WTC11 (cell line): Measurements from ENCODE around the gene KLF13. TPM values are rescaled to one million over a fixed set of nuclear protein-coding genes. Genes with fewer than 3 reads are reported as not detected.

Experiments used
- ATAC-seq: fragments of 200-7000 bp; cut with Tn5 transposase; 2 replicates; pipeline ENCODE4 v1.10.0; 2021; ENCODE audit warnings: mild to moderate bottlenecking, moderate library complexity
- CTCF ChIA-PET: fragments of 300-600 bp; sonication (Branson Sonifier 250); formaldehyde crosslinking; loops from one replicate; lab custom pipeline; 2021; ENCODE audit warnings: antibody characterized with exemption; lab: Charles Lee
- POLR2A ChIA-PET: fragments of 350-600 bp; sonication (Branson Sonifier 250); formaldehyde crosslinking; loops from one replicate; lab custom pipeline; 2021; ENCODE audit warnings: antibody characterized with exemption; lab: Charles Lee
- DNase-seq: peaks from one replicate; pipeline ENCODE4 v3.0.0; 2021; ENCODE audit warnings: low spot score
- H3K27ac Mint-ChIP-seq: 2 replicates; pipeline ENCODE4 v1.8.0; 2021; ENCODE audit warnings: mixed read lengths
- H3K27me3 Mint-ChIP-seq: 2 replicates; pipeline ENCODE4 v1.8.0; 2021; ENCODE audit warnings: low read depth, mild to moderate bottlenecking, moderate library complexity, mixed read lengths
- H3K36me3 Mint-ChIP-seq: 2 replicates; pipeline ENCODE4 v1.8.0; 2021; ENCODE audit warnings: mixed read lengths
- H3K4me1 Mint-ChIP-seq: 2 replicates; pipeline ENCODE4 v1.8.0; 2022; ENCODE audit warnings: mixed read lengths
- H3K4me3 Mint-ChIP-seq: 2 replicates; pipeline ENCODE4 v1.8.0; 2021; ENCODE audit warnings: mild to moderate bottlenecking, moderate library complexity, mixed read lengths
- H3K9me3 Mint-ChIP-seq: 2 replicates; pipeline ENCODE4 v1.8.0; 2021; ENCODE audit warnings: mixed read lengths
- ELF4 ChIP-seq: sonication (generic); formaldehyde crosslinking; IDR thresholded peaks from 2 replicates; pipeline ENCODE4 v1.8.1; 2022; ENCODE audit warnings: low read depth, mild to moderate bottlenecking, moderate library complexity, missing genetic modification reagents
- ETV6 ChIP-seq: sonication (generic); formaldehyde crosslinking; IDR thresholded peaks from 2 replicates; pipeline ENCODE4 v1.8.1; 2022; ENCODE audit warnings: mild to moderate bottlenecking, missing genetic modification reagents
- GRHL2 ChIP-seq: fragments of 250-450 bp; sonication (Bioruptor Pico); IDR thresholded peaks from 2 replicates; pipeline ENCODE4 v1.8.0; 2022; ENCODE audit warnings: mild to moderate bottlenecking, moderate library complexity; ENCODE audit not compliant: insufficient replicate concordance, severe bottlenecking
- NR1H2 ChIP-seq: sonication (generic); formaldehyde crosslinking; IDR thresholded peaks from 2 replicates; pipeline ENCODE4 v1.9.0; 2021; ENCODE audit warnings: mild to moderate bottlenecking, moderate library complexity, missing genetic modification reagents
- RELA ChIP-seq: sonication (generic); formaldehyde crosslinking; IDR thresholded peaks from 2 replicates; pipeline ENCODE4 v1.8.1; 2022; ENCODE audit warnings: missing genetic modification reagents, mild to moderate bottlenecking, borderline replicate concordance
- ZNF138 ChIP-seq: sonication (generic); formaldehyde crosslinking; conservative IDR thresholded peaks from 2 replicates; pipeline ENCODE4 v1.8.1; 2022; ENCODE audit warnings: mild to moderate bottlenecking, moderate library complexity, missing genetic modification reagents
- ZNF671 ChIP-seq: fragments of 250-450 bp; sonication (Bioruptor Pico); IDR thresholded peaks from 2 replicates; pipeline ENCODE4 v1.8.0; 2021; ENCODE audit warnings: mild to moderate bottlenecking
- total RNA-seq: library from RNA; stranded (reverse); gene quantifications from 3 replicates; pipeline ENCODE4 v1.2.3, GENCODE V29; 2021
- TF ChIP-seq, protein P1 (sequence below): fragments of 250-450 bp; sonication (Bioruptor Pico); IDR thresholded peaks from 2 replicates; pipeline ENCODE4 v1.9.0; 2021; ENCODE audit warnings: mild to moderate bottlenecking
- TF ChIP-seq, protein P2 (sequence below): sonication (generic); formaldehyde crosslinking; IDR thresholded peaks from 2 replicates; pipeline ENCODE4 v1.8.1; 2023; ENCODE audit warnings: mild to moderate bottlenecking, missing genetic modification reagents, moderate library complexity
- TF ChIP-seq, protein P3 (sequence below): sonication (generic); formaldehyde crosslinking; IDR thresholded peaks from 2 replicates; pipeline ENCODE4 v1.8.0; 2023; ENCODE audit warnings: missing genetic modification reagents, mild to moderate bottlenecking, borderline replicate concordance
- TF ChIP-seq, protein P4 (sequence below): sonication (generic); formaldehyde crosslinking; IDR thresholded peaks from 2 replicates; pipeline ENCODE4 v1.8.1; 2023; ENCODE audit warnings: mild to moderate bottlenecking, missing genetic modification reagents
- TF ChIP-seq, protein P5 (sequence below): fragments of 250-450 bp; sonication (Bioruptor Pico); IDR thresholded peaks from 2 replicates; pipeline ENCODE4 v1.9.0; 2021; ENCODE audit warnings: moderate library complexity, mild to moderate bottlenecking, inconsistent platforms, borderline replicate concordance
- TF ChIP-seq, protein P6 (sequence below): sonication (generic); formaldehyde crosslinking; IDR thresholded peaks from 2 replicates; pipeline ENCODE4 v1.8.0; 2022; ENCODE audit warnings: mild to moderate bottlenecking, missing genetic modification reagents

Gene KLF13
- total RNA-seq, 1 experiment from 2014 or later = 38.1 TPM

DNA sequence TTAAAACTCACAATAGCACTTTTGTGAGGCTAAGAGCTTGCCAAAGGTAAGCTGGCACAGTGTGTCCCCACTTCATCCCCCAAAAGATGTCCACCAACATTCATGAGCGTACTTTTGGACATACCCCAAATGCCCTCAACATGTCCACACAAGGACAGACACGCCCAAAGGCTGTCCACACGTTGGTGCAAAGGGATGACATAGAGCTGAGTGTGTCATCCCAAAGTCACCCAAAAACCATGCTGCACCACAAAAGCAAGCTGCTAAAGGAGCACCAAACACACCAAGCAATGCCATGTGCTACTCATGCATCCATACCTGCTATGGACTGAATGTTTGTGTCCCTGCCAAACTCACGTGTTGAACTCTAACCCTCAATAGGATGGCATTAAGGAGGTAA, 57.9 kb downstream of the KLF13 start (continued):
- TF ChIP-seq, protein P1, sequence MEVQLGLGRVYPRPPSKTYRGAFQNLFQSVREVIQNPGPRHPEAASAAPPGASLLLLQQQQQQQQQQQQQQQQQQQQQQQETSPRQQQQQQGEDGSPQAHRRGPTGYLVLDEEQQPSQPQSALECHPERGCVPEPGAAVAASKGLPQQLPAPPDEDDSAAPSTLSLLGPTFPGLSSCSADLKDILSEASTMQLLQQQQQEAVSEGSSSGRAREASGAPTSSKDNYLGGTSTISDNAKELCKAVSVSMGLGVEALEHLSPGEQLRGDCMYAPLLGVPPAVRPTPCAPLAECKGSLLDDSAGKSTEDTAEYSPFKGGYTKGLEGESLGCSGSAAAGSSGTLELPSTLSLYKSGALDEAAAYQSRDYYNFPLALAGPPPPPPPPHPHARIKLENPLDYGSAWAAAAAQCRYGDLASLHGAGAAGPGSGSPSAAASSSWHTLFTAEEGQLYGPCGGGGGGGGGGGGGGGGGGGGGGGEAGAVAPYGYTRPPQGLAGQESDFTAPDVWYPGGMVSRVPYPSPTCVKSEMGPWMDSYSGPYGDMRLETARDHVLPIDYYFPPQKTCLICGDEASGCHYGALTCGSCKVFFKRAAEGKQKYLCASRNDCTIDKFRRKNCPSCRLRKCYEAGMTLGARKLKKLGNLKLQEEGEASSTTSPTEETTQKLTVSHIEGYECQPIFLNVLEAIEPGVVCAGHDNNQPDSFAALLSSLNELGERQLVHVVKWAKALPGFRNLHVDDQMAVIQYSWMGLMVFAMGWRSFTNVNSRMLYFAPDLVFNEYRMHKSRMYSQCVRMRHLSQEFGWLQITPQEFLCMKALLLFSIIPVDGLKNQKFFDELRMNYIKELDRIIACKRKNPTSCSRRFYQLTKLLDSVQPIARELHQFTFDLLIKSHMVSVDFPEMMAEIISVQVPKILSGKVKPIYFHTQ (CRISPR knock-in tag) = no peak

DNA sequence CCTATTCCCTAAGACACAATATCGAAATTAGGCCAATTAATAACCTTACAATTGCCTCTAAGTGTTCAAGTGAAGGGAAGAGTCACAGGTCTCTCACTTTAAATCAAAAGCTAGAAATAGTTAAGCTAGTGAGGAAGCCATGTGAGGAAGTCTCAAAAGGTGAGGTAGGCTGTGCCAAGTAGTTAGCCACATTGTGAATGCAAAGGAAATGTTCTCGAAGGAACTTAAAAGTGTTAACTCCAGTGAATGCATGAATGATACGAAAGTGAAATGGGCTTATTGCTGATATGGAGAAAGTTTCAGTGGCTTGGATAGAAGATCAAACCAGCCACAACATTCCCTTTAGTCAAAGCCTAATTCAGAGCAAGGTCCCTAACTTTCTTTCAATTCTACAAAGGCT, 59.1 kb downstream of the KLF13 start:
- ATAC-seq (no peak), DNase-seq (no peak)
- ChIA-PET POLR2A (no interaction called here), CTCF (interaction anchor here (1.3 kb wide), 1 partner anchor 20 kb away, joined by 4 read pairs; no protein-coding TSS in a partner anchor)
- H3K4me1 Mint-ChIP-seq = peaks cover 14% of the 10 kb centered on the region
- peaks cover 14% of the 10 kb centered on the region for H3K36me3 Mint-ChIP-seq
- H3K27me3 Mint-ChIP-seq = peaks cover 19% of the 10 kb centered on the region
- TF ChIP-seq, protein P2, sequence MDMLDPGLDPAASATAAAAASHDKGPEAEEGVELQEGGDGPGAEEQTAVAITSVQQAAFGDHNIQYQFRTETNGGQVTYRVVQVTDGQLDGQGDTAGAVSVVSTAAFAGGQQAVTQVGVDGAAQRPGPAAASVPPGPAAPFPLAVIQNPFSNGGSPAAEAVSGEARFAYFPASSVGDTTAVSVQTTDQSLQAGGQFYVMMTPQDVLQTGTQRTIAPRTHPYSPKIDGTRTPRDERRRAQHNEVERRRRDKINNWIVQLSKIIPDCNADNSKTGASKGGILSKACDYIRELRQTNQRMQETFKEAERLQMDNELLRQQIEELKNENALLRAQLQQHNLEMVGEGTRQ (CRISPR knock-in tag) = no peak
- TF ChIP-seq, protein P3, sequence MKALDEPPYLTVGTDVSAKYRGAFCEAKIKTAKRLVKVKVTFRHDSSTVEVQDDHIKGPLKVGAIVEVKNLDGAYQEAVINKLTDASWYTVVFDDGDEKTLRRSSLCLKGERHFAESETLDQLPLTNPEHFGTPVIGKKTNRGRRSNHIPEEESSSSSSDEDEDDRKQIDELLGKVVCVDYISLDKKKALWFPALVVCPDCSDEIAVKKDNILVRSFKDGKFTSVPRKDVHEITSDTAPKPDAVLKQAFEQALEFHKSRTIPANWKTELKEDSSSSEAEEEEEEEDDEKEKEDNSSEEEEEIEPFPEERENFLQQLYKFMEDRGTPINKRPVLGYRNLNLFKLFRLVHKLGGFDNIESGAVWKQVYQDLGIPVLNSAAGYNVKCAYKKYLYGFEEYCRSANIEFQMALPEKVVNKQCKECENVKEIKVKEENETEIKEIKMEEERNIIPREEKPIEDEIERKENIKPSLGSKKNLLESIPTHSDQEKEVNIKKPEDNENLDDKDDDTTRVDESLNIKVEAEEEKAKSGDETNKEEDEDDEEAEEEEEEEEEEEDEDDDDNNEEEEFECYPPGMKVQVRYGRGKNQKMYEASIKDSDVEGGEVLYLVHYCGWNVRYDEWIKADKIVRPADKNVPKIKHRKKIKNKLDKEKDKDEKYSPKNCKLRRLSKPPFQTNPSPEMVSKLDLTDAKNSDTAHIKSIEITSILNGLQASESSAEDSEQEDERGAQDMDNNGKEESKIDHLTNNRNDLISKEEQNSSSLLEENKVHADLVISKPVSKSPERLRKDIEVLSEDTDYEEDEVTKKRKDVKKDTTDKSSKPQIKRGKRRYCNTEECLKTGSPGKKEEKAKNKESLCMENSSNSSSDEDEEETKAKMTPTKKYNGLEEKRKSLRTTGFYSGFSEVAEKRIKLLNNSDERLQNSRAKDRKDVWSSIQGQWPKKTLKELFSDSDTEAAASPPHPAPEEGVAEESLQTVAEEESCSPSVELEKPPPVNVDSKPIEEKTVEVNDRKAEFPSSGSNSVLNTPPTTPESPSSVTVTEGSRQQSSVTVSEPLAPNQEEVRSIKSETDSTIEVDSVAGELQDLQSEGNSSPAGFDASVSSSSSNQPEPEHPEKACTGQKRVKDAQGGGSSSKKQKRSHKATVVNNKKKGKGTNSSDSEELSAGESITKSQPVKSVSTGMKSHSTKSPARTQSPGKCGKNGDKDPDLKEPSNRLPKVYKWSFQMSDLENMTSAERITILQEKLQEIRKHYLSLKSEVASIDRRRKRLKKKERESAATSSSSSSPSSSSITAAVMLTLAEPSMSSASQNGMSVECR (CRISPR knock-in tag) = no peak
- TF ChIP-seq GRHL2 = no peak
- TF ChIP-seq ZNF138 (CRISPR knock-in tag) = no peak
- TF ChIP-seq, protein P4, sequence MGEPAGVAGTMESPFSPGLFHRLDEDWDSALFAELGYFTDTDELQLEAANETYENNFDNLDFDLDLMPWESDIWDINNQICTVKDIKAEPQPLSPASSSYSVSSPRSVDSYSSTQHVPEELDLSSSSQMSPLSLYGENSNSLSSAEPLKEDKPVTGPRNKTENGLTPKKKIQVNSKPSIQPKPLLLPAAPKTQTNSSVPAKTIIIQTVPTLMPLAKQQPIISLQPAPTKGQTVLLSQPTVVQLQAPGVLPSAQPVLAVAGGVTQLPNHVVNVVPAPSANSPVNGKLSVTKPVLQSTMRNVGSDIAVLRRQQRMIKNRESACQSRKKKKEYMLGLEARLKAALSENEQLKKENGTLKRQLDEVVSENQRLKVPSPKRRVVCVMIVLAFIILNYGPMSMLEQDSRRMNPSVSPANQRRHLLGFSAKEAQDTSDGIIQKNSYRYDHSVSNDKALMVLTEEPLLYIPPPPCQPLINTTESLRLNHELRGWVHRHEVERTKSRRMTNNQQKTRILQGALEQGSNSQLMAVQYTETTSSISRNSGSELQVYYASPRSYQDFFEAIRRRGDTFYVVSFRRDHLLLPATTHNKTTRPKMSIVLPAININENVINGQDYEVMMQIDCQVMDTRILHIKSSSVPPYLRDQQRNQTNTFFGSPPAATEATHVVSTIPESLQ (CRISPR knock-in tag) = no peak
- no peak for TF ChIP-seq ETV6 (CRISPR knock-in tag)
- TF ChIP-seq RELA (CRISPR knock-in tag) = no peak
- TF ChIP-seq NR1H2 = no peak
- TF ChIP-seq, protein P5, sequence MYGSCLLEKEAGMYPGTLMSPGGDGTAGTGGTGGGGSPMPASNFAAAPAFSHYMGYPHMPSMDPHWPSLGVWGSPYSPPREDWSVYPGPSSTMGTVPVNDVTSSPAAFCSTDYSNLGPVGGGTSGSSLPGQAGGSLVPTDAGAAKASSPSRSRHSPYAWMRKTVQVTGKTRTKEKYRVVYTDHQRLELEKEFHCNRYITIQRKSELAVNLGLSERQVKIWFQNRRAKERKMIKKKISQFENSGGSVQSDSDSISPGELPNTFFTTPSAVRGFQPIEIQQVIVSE = no peak
- TF ChIP-seq, protein P6, sequence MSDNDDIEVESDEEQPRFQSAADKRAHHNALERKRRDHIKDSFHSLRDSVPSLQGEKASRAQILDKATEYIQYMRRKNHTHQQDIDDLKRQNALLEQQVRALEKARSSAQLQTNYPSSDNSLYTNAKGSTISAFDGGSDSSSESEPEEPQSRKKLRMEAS (CRISPR knock-in tag) = no peak
- TF ChIP-seq ELF4 (CRISPR knock-in tag) = no peak
- no peak for TF ChIP-seq ZNF671 (CRISPR knock-in tag)
- H3K9me3 Mint-ChIP-seq = peaks cover 22% of the 10 kb centered on the region
- no peak overlapping the region for H3K4me3 Mint-ChIP-seq
- no peak overlapping the region for H3K27ac Mint-ChIP-seq
